Measurements from ENCODE around the gene SYNJ1. TPM values are rescaled to one million over a fixed set of nuclear protein-coding genes. Genes with fewer than 3 reads are reported as not detected.

The SYNJ1 gene
- total RNA-seq, 2 donors from 2014 or later = 7.8 to 7.9 TPM

- Histone ChIP-seq H3K27me3 (no peaks in the 10 kb centered on the region), H3K9me3 (no peaks in the 10 kb centered on the region), H3K4me1 (peaks cover 0 to 4% of the 10 kb centered on the region in 2 donors), H3K36me3 (peaks cover 25% of the 10 kb centered on the region), H3K4me3 (no peak overlapping the region), H3K27ac (no peak overlapping the region)
- no peak for DNase-seq (ENCODE audit: low spot score)
- TF ChIP-seq, protein P1, sequence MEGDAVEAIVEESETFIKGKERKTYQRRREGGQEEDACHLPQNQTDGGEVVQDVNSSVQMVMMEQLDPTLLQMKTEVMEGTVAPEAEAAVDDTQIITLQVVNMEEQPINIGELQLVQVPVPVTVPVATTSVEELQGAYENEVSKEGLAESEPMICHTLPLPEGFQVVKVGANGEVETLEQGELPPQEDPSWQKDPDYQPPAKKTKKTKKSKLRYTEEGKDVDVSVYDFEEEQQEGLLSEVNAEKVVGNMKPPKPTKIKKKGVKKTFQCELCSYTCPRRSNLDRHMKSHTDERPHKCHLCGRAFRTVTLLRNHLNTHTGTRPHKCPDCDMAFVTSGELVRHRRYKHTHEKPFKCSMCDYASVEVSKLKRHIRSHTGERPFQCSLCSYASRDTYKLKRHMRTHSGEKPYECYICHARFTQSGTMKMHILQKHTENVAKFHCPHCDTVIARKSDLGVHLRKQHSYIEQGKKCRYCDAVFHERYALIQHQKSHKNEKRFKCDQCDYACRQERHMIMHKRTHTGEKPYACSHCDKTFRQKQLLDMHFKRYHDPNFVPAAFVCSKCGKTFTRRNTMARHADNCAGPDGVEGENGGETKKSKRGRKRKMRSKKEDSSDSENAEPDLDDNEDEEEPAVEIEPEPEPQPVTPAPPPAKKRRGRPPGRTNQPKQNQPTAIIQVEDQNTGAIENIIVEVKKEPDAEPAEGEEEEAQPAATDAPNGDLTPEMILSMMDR (IDR thresholded peaks at IDR 0.05) = no peak
Observed at GRCh38 chr21:32733356-32733755, 5.5 kb upstream of the SYNJ1 start.

GRCh38 chr21:32732544-32732943 is 4.7 kb upstream of the SYNJ1 start:
- no peak overlapping the region for H3K27ac ChIP-seq
- peaks cover 17% of the 10 kb centered on the region for H3K36me3 ChIP-seq
- H3K4me1 ChIP-seq = peaks cover 0 to 5% of the 10 kb centered on the region in 2 donors
- H3K4me3 ChIP-seq = no peak overlapping the region
- TF ChIP-seq, protein P1 (IDR thresholded peaks at IDR 0.05) = no peak
- no peaks in the 10 kb centered on the region for H3K9me3 ChIP-seq
- H3K27me3 ChIP-seq = no peaks in the 10 kb centered on the region
- no peak for DNase-seq (ENCODE audit: low spot score)

- Histone ChIP-seq H3K27ac (peak overlapping the region; percentile 93 to 95), H3K9me3 (no peaks in the 10 kb centered on the region), H3K27me3 (no peaks in the 10 kb centered on the region), H3K4me1 (peaks cover 0 to 18% of the 10 kb centered on the region in 2 donors), H3K4me3 (peak overlapping the region in 1 of 2 donors; percentile 97), H3K36me3 (peaks cover 9% of the 10 kb centered on the region)
- TF ChIP-seq, protein P1 (IDR thresholded peaks at IDR 0.05) = no peak
- DNase-seq (ENCODE audit: low spot score) = no peak
Observed at GRCh38 chr21:32728848-32729247, 1.0 kb upstream of the SYNJ1 start.

- TF ChIP-seq, protein P1 (IDR thresholded peaks at IDR 0.05) = no peak
- Histone ChIP-seq H3K27me3 (no peaks in the 10 kb centered on the region), H3K27ac (peak overlapping the region; percentile 93 to 95), H3K4me3 (peak overlapping the region; percentile 88 to 97), H3K36me3 (peaks cover 7% of the 10 kb centered on the region), H3K9me3 (no peaks in the 10 kb centered on the region), H3K4me1 (peaks cover 0 to 18% of the 10 kb centered on the region in 2 donors)
- DNase-seq (ENCODE audit: low spot score) = no peak
Observed at GRCh38 chr21:32728456-32728839, 635 bp upstream of the SYNJ1 start.

DNA sequence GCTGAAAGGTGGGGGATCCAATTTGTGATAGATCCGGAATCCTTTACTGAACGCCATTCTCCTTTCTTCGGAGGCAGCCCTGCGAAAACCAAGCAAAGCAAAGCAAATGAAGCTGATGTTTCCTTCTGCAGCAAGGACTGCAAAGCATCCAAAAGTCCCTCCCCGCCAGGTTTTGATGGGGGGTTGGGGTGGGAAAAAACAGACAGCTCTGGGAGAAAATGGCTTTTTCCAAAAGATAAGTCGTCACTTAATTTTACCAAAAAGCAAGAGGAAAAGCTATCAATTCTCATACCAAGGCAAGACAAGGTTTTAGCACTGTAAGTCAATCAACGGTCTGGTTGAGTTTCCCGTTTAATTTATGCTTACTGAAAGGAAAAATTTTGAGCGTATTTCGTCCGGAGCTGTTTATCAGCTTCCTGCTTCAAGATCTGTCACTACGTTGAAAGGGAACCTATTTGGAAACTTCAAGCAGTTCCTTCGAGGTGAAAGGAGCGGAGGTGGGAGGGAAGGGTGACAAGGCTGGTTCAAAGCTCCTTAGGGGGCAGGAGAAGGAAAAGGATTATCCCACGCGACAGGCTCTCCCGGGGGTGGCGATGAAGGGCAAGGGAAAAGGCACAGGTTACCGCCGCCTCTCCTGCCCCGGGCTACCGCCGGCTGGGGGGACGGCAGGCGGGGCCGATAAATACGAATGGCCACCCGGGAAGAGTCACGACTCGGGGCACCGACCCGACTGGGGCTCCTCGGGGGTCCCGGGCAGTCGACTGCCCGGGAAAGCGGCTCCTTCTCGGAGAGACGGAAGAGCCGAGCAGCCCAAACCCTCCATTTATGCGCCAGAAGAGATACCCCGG is 750 bp downstream of the SYNJ1 start:
- no peak for DNase-seq (ENCODE audit: low spot score)
- no peaks in the 10 kb centered on the region for H3K9me3 ChIP-seq
- H3K36me3 ChIP-seq = no peaks in the 10 kb centered on the region
- peak overlapping the region; percentile 93 to 95 for H3K27ac ChIP-seq
- no peaks in the 10 kb centered on the region for H3K27me3 ChIP-seq
- peaks cover 0 to 18% of the 10 kb centered on the region in 2 donors for H3K4me1 ChIP-seq
- TF ChIP-seq, protein P1 (IDR thresholded peaks at IDR 0.05) = no peak
- H3K4me3 ChIP-seq = peak overlapping the region; percentile 88 to 97
